ENCODE data around the gene DGAT2.

GRCh38 chr11:75777461-75778110 lies 9.0 kb downstream of the DGAT2 start:
- no peak for TF ChIP-seq CTCF (IDR thresholded peaks at IDR 0.05)
- no peak for TF ChIP-seq POLR2A (IDR thresholded peaks at IDR 0.05)

Data from right lobe of liver (tissue), 4 donors.